Spleen (tissue), 7 donors: Measurements from ENCODE around the gene MOB3C.

Experiments used
- POLR2A ChIP-seq, 3 donors: fragments of 450-650 bp; IDR thresholded peaks; one replicate each; pipeline ENCODE4 v1.5.1; 2017; ENCODE audit warnings: antibody characterized with exemption in 3 of 3, mild to moderate bottlenecking in 1 of 3
- TF ChIP-seq, protein P1 (sequence below), 11 experiments: fragments of 200-600 bp in 7 of 11; fragments of 450-650 bp in 4 of 11; sonication (generic) in 4 of 11; IDR thresholded peaks in 8 of 11; conservative IDR thresholded peaks in 3 of 11; 1 replicate in 7 of 11; 2 replicates in 4 of 11; pipeline versions ENCODE4 v1.4.0 to v1.8.0; 2016 to 2021; ENCODE audit warnings: antibody characterized with exemption in 11 of 11, inconsistent platforms in 4 of 11, mild to moderate bottlenecking in 1 of 11
- donor health status: DM: no; HTN: no; CAD: no; lungs with moderate emphysema.
- donor health status: DM: no; HTN: no; CAD: no.
- donor health status: DM: no; HTN: no; CAD: no.

DNA sequence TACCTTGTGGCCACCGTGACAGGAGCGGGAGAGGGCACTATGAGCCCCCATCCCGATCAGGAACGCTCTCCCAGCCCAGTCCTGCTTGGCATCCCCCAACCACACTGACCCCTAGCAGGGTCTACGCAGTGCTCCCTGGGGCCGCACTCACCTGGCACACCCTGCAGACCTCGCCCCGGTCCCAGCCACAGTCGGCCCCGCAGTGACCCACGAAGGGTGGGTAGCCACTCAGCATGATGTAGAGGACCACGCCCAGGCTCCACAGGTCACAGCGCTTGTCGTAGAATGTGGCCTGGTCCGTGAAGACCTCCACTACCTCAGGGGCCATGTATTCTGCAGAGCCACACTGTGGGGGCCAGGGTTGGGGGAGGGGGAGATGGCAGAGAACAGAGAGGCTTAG lies 54.1 kb downstream of the MOB3C start:
- TF ChIP-seq, protein P1, sequence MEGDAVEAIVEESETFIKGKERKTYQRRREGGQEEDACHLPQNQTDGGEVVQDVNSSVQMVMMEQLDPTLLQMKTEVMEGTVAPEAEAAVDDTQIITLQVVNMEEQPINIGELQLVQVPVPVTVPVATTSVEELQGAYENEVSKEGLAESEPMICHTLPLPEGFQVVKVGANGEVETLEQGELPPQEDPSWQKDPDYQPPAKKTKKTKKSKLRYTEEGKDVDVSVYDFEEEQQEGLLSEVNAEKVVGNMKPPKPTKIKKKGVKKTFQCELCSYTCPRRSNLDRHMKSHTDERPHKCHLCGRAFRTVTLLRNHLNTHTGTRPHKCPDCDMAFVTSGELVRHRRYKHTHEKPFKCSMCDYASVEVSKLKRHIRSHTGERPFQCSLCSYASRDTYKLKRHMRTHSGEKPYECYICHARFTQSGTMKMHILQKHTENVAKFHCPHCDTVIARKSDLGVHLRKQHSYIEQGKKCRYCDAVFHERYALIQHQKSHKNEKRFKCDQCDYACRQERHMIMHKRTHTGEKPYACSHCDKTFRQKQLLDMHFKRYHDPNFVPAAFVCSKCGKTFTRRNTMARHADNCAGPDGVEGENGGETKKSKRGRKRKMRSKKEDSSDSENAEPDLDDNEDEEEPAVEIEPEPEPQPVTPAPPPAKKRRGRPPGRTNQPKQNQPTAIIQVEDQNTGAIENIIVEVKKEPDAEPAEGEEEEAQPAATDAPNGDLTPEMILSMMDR (IDR thresholded peaks at IDR 0.05 in 8 of 11, conservative IDR thresholded peaks at IDR 0.05 in 3 of 11): no peak
- TF ChIP-seq POLR2A (IDR thresholded peaks at IDR 0.05): no peak
